ENCODE data around the gene OOSP2.

DNA sequence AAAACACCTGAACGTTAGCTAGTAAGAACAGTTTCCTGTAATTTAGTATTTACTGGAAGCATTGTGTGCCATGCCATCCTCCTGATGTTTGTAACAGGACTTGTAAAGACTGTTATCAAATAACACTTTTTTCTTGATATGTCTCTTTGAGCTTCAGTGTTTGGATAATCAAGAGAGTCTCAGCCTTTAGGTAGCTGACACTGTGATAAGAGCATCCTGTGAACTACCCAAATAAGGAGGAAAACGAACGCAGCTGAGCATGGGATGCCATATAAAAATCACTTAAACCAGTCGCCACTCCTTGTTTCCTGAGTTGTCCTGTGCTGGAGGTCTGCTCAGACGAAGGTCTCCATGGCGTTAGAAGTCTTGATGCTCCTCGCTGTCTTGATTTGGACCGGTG is at the start of gene OOSP2:
- TF ChIP-seq POLR2AphosphoS5 (IDR thresholded peaks at IDR 0.05) (no peak), CTCF (IDR thresholded peaks at IDR 0.05) (no peak)

Data from esophagus muscularis mucosa (tissue), 3 donors.